ENCODE measurements around the gene SPINK14.

GRCh38 chr5:148176480-148176879 lies 8.1 kb downstream of the SPINK14 start:
- no peak for TF ChIP-seq EZH2 (IDR thresholded peaks at IDR 0.05; ENCODE audit: borderline replicate concordance, low read length)
- TF ChIP-seq CTCF (IDR thresholded peaks at IDR 0.05; ENCODE audit: low read length): no peak
